ENCODE data around the gene RBBP8.
"Not testable (repeated sequence)": the region's sequence is repeated elsewhere in the genome, so short reads cannot be mapped to it uniquely, and the experiment has no call there.

Gene RBBP8

GRCh38 chr18:22946217-22946616 is 13.1 kb downstream of the RBBP8 start:
- DNase-seq = no peak

- no peak for DNase-seq
Observed at GRCh38 chr18:22946846-22947245, 13.7 kb downstream of the RBBP8 start.

GRCh38 chr18:22951823-22952222 is 18.7 kb downstream of the RBBP8 start:
- no peak for DNase-seq

- no peak for DNase-seq
Observed at GRCh38 chr18:22952525-22952924, 19.4 kb downstream of the RBBP8 start.

- not testable (repeated sequence) for DNase-seq
Observed at GRCh38 chr18:22953982-22954381, 20.9 kb downstream of the RBBP8 start.

- DNase-seq = no peak
Observed at GRCh38 chr18:22956226-22956625, 23.1 kb downstream of the RBBP8 start.

- DNase-seq = no peak
Observed at GRCh38 chr18:22961156-22961555, 28.0 kb downstream of the RBBP8 start.

- DNase-seq = no peak
Observed at GRCh38 chr18:22962004-22962403, 28.9 kb downstream of the RBBP8 start.

- DNase-seq = no peak
Observed at GRCh38 chr18:22964116-22964515, 31.0 kb downstream of the RBBP8 start.

GRCh38 chr18:22964722-22965121 is 31.6 kb downstream of the RBBP8 start:
- DNase-seq = no peak

GRCh38 chr18:22971038-22971437 is 37.9 kb downstream of the RBBP8 start:
- no peak for DNase-seq

- no peak for DNase-seq
Observed at GRCh38 chr18:22974001-22974400, 40.9 kb downstream of the RBBP8 start.

GRCh38 chr18:22974707-22975106 is 41.6 kb downstream of the RBBP8 start:
- no peak for DNase-seq

GRCh38 chr18:22975508-22975907 is 42.4 kb downstream of the RBBP8 start:
- DNase-seq = no peak

- no peak for DNase-seq
Observed at GRCh38 chr18:22977847-22978701, 44.9 kb downstream of the RBBP8 start.

GRCh38 chr18:22980394-22980793 is 47.3 kb downstream of the RBBP8 start:
- no peak for DNase-seq

GRCh38 chr18:22981274-22982133 is 48.4 kb downstream of the RBBP8 start:
- no peak for DNase-seq

GRCh38 chr18:22983175-22983574 is 50.0 kb downstream of the RBBP8 start:
- DNase-seq = no peak

GRCh38 chr18:22985250-22985649 is 52.1 kb downstream of the RBBP8 start:
- DNase-seq = no peak

GRCh38 chr18:22987547-22988189 is 54.5 kb downstream of the RBBP8 start:
- no peak for DNase-seq

- no peak for DNase-seq
Observed at GRCh38 chr18:22988208-22988607, 55.1 kb downstream of the RBBP8 start.

- no peak for DNase-seq
Observed at GRCh38 chr18:22998344-22998743, 65.2 kb downstream of the RBBP8 start.

GRCh38 chr18:22999212-22999611 is 66.1 kb downstream of the RBBP8 start:
- no peak for DNase-seq
